Fibroblast of villous mesenchyme (primary cell): Measurements from ENCODE around the gene ZMYND19. TPM values are rescaled to one million over a fixed set of nuclear protein-coding genes. Genes with fewer than 3 reads are reported as not detected.
A peak's percentile ranks its signal among the peaks of the same experiment; 100 is the strongest.
"Not testable (repeated sequence)": the region's sequence is repeated elsewhere in the genome, so short reads cannot be mapped to it uniquely, and the experiment has no call there.

Experiments
- DNase-seq: peaks from one replicate; pipeline ENCODE4 v3.0.0-alpha.2; 2010; ENCODE audit warnings: low read depth
- H3K4me3 ChIP-seq: 2 replicates; pipeline ENCODE4 v1.5.1; 2011; ENCODE audit warnings: low read depth, mild to moderate bottlenecking, low read length
- total RNA-seq: library from RNA; depleted of rRNA; stranded (reverse); fragments of >200 nt; gene quantifications from 2 replicates; pipeline ENCODE4 v1.2.3, GENCODE V29; 2012
- TF ChIP-seq, protein P1 (sequence below): IDR thresholded peaks from 2 replicates; pipeline ENCODE4 v1.5.1; 2012; ENCODE audit warnings: low read depth, mild to moderate bottlenecking, low read length; ENCODE audit not compliant: insufficient read depth

The ZMYND19 gene
- total RNA-seq, 1 donor: 18.6 TPM

DNA sequence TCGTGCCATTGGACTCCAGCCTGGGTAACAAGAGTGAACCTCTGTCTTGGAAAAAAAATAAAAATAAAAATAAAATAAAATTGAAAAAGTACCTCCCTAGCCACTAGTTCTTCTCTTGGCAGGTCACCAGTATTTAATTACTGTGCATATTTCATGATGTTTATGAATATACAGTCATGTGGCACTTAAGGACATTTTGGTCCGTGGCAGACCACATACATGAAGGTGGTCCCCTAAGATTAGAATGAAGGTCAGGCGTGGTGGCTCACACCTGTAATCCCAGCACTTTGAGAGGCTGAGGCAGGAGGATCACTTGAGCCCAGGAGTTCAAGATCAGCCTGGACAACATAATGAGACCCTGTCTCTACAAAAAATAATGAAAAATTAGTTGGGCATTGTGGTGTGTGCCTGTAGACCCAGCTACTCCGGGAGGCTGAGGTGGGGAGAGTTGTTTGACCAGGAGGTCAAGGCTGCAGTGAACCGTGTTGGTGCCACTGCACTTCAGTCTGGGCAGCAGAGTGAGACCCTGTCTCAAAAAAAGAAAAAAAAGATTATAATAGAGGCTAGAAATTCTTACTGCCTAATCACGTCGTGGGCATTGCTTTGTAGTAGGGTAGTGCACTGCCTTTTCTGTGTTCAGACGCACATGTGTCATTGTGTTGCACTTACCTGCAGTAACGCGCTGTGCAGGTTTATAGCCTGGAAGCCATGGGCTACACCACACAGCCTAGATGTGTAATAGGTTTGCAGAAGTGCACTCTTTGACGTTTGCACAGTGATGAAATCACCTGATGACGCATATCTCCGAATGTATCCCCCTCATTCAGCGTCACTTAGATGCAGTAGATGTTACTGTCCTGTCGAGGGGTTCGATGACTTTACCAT lies 41.3 kb upstream of the ZMYND19 start:
- DNase-seq: no peak
- TF ChIP-seq, protein P1, sequence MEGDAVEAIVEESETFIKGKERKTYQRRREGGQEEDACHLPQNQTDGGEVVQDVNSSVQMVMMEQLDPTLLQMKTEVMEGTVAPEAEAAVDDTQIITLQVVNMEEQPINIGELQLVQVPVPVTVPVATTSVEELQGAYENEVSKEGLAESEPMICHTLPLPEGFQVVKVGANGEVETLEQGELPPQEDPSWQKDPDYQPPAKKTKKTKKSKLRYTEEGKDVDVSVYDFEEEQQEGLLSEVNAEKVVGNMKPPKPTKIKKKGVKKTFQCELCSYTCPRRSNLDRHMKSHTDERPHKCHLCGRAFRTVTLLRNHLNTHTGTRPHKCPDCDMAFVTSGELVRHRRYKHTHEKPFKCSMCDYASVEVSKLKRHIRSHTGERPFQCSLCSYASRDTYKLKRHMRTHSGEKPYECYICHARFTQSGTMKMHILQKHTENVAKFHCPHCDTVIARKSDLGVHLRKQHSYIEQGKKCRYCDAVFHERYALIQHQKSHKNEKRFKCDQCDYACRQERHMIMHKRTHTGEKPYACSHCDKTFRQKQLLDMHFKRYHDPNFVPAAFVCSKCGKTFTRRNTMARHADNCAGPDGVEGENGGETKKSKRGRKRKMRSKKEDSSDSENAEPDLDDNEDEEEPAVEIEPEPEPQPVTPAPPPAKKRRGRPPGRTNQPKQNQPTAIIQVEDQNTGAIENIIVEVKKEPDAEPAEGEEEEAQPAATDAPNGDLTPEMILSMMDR: no peak

DNA sequence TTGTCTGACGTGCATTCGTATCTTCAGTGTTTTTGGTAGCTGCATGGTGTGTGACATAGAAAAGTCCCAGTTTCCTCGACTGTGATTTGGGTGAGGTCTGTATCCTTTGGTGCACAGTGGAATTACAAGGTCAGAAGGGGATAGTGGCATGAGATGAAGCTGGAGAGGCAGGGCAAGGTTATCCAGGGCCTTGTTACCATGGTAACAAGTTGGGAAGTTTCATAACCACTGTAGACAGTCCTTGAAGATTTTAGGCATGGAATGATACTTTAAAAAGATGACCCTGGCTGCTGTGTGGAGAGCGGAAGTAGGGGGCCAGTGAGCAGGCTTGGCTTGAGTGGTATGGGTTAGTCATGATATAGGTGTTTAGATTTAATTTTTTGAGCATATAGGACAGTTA lies 40.4 kb upstream of the ZMYND19 start:
- peak; percentile 57 for DNase-seq
- H3K4me3 ChIP-seq: no peak overlapping the region
- TF ChIP-seq, protein P1: no peak

More for the DNA sequence above, 41.3 kb upstream of the ZMYND19 start:
- no peak overlapping the region for H3K4me3 ChIP-seq

DNA sequence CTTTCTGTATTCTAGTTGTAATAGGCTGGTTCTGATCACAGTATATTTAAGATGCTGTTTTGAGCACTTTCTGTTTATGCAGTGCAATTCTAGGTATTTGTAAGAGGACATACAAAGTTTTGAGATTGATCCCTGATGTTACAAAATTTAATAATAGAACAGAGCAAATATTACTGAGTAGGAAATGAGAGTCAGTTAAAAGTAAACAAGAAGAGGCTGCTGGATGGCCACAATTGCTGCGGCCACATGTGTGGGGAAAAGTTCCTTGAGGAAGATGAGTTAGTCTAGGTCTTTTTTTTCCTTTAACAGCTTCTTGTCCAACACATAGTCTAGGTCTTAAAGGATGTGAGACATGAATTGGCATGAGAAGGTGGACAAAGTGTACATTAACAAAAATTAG lies 39.8 kb upstream of the ZMYND19 start:
- H3K4me3 ChIP-seq: no peak overlapping the region
- DNase-seq: peak; percentile 20
- TF ChIP-seq, protein P1: no peak

DNA sequence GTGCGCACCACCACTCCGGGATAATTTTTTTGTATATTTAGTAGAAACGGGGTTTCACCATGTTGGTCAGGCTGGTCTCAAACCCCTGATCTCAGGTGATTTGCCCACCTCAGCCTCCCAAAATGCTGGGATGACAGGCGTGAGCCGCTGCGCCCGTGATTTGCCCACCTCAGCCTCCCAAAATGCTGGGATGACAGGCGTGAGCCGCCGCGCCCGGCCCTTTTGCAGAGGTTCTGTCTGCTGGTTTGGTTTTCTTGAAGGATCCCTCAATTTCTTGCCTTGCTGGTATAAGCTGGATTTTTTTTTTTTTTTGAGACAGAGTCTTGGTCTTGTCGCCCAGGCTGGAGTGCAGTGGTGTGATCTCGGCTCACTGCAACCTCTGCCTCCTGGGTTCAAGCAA lies 37.1 kb upstream of the ZMYND19 start:
- H3K4me3 ChIP-seq, DNase-seq: not testable (repeated sequence)

DNA sequence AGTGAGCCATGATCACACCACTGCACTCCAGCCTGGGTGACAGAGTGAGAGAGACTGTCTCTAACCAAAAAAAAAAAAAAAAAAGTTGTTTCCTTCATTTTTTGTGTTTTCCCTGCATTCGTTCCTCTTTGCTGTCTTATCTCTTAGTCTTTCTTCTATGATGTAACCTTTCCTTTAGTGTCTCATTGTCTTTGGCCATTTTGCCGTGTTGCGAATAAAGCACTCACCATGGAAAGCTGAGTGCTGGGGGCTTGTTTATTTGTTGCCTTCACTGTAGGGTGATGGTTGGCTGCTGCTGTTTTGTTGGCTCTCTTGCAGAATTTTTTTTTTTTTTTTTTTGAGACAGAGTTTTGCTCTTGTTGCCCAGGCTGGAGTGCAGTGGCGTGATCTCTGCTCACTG lies 36.2 kb upstream of the ZMYND19 start:
- TF ChIP-seq, protein P1: no peak
- no peak for DNase-seq

DNA sequence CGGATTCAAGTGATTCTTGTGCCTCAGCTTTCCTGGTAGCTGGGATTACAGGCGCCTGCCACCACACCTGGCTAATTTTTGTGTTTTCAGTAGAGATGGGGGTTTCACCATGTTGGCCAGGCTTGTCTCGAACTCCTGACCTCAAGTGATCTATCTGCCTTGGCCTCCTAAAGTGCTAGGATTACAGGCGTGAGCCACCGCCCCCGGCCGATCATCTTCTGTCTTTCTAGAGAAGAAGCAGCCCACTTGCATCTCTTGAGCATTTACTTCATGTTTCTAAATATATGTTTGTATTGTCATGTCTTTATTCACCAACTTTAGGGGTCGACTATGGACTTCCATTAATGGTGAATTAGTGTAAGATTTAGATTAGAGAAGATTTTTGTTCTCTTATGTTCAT lies 31.9 kb upstream of the ZMYND19 start:
- not testable (repeated sequence) for DNase-seq, H3K4me3 ChIP-seq

More for the DNA sequence above, 36.2 kb upstream of the ZMYND19 start:
- H3K4me3 ChIP-seq: no peak overlapping the region

DNA sequence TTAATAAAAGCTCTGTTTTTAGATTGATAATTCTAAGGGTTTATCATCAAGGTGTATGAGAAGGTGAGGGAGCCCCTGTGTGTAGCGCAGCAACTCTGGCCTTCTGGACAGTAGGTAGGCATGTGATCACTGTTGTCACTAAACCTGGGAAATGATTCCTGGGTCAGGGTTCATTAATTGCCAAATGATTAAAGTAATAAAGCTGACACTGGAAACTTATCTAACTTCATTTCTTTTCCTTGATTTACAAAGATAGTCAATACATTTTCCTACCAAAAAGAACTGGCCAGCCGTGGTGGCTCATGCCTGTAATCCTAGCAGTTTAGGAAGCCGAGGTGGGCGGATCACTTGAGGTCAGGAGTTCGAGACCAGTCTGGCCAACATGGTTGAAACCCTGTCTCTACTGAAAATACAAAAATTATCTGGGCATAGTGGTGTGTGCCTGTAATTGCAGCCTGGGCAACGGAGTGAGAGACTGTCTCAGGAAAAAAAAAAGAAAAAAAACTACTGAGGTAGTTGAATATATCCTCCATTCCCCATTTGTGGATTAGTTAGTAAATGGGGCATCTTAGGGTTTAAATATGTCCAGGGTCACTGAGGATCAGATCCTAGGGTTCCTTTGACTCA lies 30.9 kb upstream of the ZMYND19 start:
- peak; percentile 17 for DNase-seq
- TF ChIP-seq, protein P1: peak; percentile 38
- no peak overlapping the region for H3K4me3 ChIP-seq
